GM19240 (cell line): ENCODE measurements around the gene MEIOSIN.
A peak's percentile ranks its signal among the peaks of the same experiment; 100 is the strongest.
"Not testable (repeated sequence)": the region's sequence is repeated elsewhere in the genome, so short reads cannot be mapped to it uniquely, and the experiment has no call there.

Experiments
- DNase-seq: peaks from one replicate; pipeline ENCODE4 v3.0.0; 2011; ENCODE audit warnings: low spot score; ENCODE audit not compliant: insufficient read length

MEIOSIN gene

GRCh38 chr19:45798995-45799517, 65.8 kb downstream of the MEIOSIN start:
- DNase-seq, result peak; percentile 78

DNA sequence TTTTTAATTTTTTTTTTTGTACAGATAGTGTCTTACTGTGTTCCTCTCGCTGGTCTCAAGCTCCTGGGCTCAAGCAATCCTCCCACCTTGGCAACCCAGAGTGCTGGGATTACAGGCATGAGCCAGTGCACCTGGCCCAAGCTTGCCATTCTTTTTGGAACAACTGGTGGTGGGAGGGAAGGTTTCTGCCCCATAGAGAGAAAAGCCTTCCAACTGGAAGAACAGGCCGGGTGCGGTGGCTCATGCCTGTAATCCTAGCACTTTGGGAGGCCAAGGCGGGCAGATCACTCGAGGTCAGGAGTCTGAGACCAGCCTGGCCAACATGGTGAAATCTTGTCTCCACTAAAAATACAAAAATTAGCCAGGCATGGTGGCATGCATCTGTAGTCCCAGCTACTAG, 66.3 kb downstream of the MEIOSIN start:
- not testable (repeated sequence) for DNase-seq

GRCh38 chr19:45800070-45800553, 66.9 kb downstream of the MEIOSIN start:
- no peak for DNase-seq

DNA sequence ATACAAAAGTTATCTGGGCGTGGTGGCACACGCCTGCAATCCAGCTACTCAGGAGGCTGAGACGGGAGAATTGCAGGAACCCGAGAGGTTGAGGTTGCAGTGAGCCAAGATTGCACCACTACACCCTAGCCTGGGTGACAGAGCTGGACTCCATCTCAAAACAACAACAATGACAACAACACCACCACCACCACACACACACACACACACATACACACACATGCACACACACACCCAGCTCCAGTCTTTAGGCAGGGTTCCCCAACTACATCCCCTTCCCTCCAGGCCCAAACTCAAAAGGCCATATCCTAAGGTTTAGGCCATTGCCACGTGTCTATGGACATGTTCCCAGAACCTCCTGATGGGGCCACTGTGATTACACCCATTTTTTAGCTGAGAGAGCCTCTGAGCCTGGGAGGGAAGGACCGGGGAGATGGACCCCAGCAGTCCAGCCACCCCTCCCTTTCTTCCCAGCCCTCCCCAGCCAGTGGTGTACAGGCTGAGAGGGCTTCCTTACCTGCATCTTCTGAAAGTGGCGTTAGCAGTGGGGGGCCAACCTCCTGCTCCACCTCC, 68.5 kb downstream of the MEIOSIN start:
- no peak for DNase-seq

GRCh38 chr19:45804140-45804958, 71.1 kb downstream of the MEIOSIN start:
- DNase-seq, result no peak

GRCh38 chr19:45804959-45805230, 71.7 kb downstream of the MEIOSIN start:
- DNase-seq, result no peak

GRCh38 chr19:45805719-45806118, 72.5 kb downstream of the MEIOSIN start:
- DNase-seq, result no peak

DNA sequence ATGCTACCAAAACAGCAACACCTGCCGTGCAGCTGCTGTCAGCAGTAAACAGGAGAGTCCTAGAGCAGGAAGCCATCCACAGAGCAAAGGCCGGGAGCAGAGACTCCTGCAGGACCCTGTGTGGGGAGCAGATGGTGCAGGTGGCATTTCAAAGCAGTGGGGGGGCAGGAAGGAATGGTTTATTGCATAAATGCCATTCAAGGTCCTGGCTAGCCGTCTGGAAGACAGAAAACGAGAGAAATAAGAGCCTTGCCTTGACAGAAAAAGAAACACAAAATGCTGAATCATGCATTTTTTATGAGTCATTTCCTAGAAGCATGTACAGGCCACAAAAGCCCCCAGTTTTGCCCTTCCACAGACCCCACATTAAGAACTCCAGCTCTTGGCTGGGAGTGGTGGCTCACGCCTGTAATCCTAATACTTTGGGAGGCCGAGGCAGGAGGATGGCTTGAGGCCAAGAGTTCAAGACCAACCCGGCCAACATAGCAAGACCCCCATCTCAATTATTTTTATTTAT, 76.5 kb downstream of the MEIOSIN start:
- DNase-seq, result no peak

DNA sequence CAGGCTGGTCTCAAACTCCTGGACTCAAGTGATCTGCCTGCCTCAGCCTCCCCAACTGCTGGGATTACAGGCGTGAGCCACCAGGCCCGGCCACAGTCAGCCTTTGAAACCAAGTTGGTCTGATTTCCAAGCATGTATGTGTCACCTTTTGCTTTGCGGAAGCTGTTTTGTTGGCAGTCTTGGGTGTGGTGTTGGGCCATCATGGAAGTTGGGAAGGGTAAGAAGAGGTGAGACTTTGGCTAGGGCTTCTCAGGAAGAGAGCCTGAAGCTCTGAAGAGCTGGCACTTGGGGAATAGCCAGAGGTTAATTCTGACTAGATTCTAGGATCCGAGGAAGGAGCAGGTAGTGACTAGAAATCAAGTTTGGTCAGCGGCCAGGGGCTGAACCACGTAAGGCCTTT, 79.1 kb downstream of the MEIOSIN start:
- no peak for DNase-seq
